ENCODE measurements around the gene YWHAG.
"Not testable (repeated sequence)": the region's sequence is repeated elsewhere in the genome, so short reads cannot be mapped to it uniquely, and the experiment has no call there.

YWHAG gene

GRCh38 chr7:76346778-76347177 is 12.0 kb downstream of the YWHAG start:
- DNase-seq (ENCODE audit: low read depth): no peak

GRCh38 chr7:76346097-76346496 is 12.7 kb downstream of the YWHAG start:
- DNase-seq (ENCODE audit: low read depth): no peak

GRCh38 chr7:76343931-76344321 is 14.9 kb downstream of the YWHAG start:
- DNase-seq (ENCODE audit: low read depth): no peak

- no peak for DNase-seq (ENCODE audit: low read depth)
Observed at GRCh38 chr7:76343294-76343930, 15.4 kb downstream of the YWHAG start.

- no peak for DNase-seq (ENCODE audit: low read depth)
Observed at GRCh38 chr7:76342222-76342621, 16.6 kb downstream of the YWHAG start.

GRCh38 chr7:76340617-76341131 is 18.1 kb downstream of the YWHAG start:
- DNase-seq (ENCODE audit: low read depth): no peak

- DNase-seq (ENCODE audit: low read depth): no peak
Observed at GRCh38 chr7:76338298-76339084, 20.3 kb downstream of the YWHAG start.

- no peak for DNase-seq (ENCODE audit: low read depth)
Observed at GRCh38 chr7:76337147-76337546, 21.6 kb downstream of the YWHAG start.

- no peak for DNase-seq (ENCODE audit: low read depth)
Observed at GRCh38 chr7:76336094-76336493, 22.7 kb downstream of the YWHAG start.

- DNase-seq (ENCODE audit: low read depth): not testable (repeated sequence)
Observed at GRCh38 chr7:76335417-76335816, 23.4 kb downstream of the YWHAG start.

GRCh38 chr7:76334320-76334967 is 24.3 kb downstream of the YWHAG start:
- no peak for DNase-seq (ENCODE audit: low read depth)

GRCh38 chr7:76333511-76334101 is 25.2 kb downstream of the YWHAG start:
- no peak for DNase-seq (ENCODE audit: low read depth)

- DNase-seq (ENCODE audit: low read depth): no peak
Observed at GRCh38 chr7:76332078-76332477, 26.7 kb downstream of the YWHAG start.

GRCh38 chr7:76330673-76331072 is 28.1 kb downstream of the YWHAG start:
- DNase-seq (ENCODE audit: low read depth): no peak

GRCh38 chr7:76330261-76330660 is 28.5 kb downstream of the YWHAG start:
- DNase-seq (ENCODE audit: low read depth): no peak

GRCh38 chr7:76329479-76329878 is 29.3 kb downstream of the YWHAG start:
- no peak for DNase-seq (ENCODE audit: low read depth)

- DNase-seq (ENCODE audit: low read depth): no peak
Observed at GRCh38 chr7:76328389-76328788, 30.4 kb downstream of the YWHAG start.

- no peak for DNase-seq (ENCODE audit: low read depth)
Observed at GRCh38 chr7:76327610-76328009, 31.2 kb downstream of the YWHAG start.

- no peak for DNase-seq (ENCODE audit: low read depth)
Observed at GRCh38 chr7:76326646-76327233, 32.1 kb downstream of the YWHAG start.

GRCh38 chr7:76325811-76326210 is 33.0 kb downstream of the YWHAG start:
- DNase-seq (ENCODE audit: low read depth): no peak

GRCh38 chr7:76325092-76325491 is 33.7 kb downstream of the YWHAG start:
- DNase-seq (ENCODE audit: low read depth): no peak

Measured in stimulated activated CD8-positive, alpha-beta memory T cell treated with anti-CD3 and anti-CD28 coated beads, Interleukin-12 subunit alpha, Interleukin-12 subunit beta, amount 100 ng/mL, for 1 hour (primary cell).